Measurements from ENCODE around the gene LANCL3. TPM values are rescaled to one million over a fixed set of nuclear protein-coding genes. Genes with fewer than 3 reads are reported as not detected.

The LANCL3 gene
- total RNA-seq, 1 experiment from 2014 or later, result not detected

DNA sequence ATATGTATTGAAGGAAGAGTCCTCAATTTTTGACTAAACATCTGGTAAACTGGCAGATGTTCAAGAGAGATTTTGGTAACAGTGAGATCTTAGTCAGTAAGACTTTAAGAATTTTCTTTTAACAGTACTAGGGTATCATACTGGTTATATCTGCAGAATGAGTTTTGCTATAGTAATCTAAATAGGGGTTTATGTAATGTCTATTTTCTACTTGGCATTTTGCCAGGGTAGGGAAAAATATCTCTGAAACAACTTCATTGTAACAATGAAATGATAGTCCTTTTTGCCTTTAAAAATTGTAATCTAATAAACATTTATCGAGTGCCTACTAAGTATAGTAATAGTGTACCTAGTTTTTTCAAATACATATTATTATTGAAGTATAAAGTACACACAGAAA lies 146.2 kb downstream of the LANCL3 start:
- no peak for DNase-seq
- Histone ChIP-seq H3K4me1 (no peaks in the 10 kb centered on the region), H3K4me3 (ENCODE audit: low read depth, low read length) (no peak overlapping the region), H3K9me3 (no peaks in the 10 kb centered on the region), H3K27me3 (replicated peaks; ENCODE audit: control insufficient read depth, insufficient read depth, low read length) (no peaks in the 10 kb centered on the region), H3K36me3 (ENCODE audit: control insufficient read depth, insufficient read depth, low read length) (no peaks in the 10 kb centered on the region)
- Mint-ChIP-seq H3K27ac (ENCODE audit: unreplicated experiment) (no peak overlapping the region), H3K9me3 (ENCODE audit: unreplicated experiment) (no peaks in the 10 kb centered on the region), H3K4me1 (ENCODE audit: low read depth, unreplicated experiment) (no peaks in the 10 kb centered on the region), H3K36me3 (ENCODE audit: insufficient read depth, unreplicated experiment) (no peaks in the 10 kb centered on the region), H3K4me3 (ENCODE audit: unreplicated experiment) (no peak overlapping the region), H3K27me3 (ENCODE audit: insufficient read depth, unreplicated experiment) (peaks cover 5% of the 10 kb centered on the region)
- ChIA-PET CTCF (no interaction called here), POLR2A (no interaction called here)
- TF ChIP-seq, protein P1, sequence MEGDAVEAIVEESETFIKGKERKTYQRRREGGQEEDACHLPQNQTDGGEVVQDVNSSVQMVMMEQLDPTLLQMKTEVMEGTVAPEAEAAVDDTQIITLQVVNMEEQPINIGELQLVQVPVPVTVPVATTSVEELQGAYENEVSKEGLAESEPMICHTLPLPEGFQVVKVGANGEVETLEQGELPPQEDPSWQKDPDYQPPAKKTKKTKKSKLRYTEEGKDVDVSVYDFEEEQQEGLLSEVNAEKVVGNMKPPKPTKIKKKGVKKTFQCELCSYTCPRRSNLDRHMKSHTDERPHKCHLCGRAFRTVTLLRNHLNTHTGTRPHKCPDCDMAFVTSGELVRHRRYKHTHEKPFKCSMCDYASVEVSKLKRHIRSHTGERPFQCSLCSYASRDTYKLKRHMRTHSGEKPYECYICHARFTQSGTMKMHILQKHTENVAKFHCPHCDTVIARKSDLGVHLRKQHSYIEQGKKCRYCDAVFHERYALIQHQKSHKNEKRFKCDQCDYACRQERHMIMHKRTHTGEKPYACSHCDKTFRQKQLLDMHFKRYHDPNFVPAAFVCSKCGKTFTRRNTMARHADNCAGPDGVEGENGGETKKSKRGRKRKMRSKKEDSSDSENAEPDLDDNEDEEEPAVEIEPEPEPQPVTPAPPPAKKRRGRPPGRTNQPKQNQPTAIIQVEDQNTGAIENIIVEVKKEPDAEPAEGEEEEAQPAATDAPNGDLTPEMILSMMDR (IDR thresholded peaks at IDR 0.05; ENCODE audit: insufficient read depth in 1 of 2, low read depth in 1 of 2, low read length in 1 of 2, severe bottlenecking in 1 of 2, unreplicated experiment in 1 of 2), result no peak
- BruUV-seq (replicated peaks), result no TSS peak
- intact Hi-C loops (cut with micrococcal nuclease; ENCODE audit: unreplicated experiment), result no loop called here

DNA sequence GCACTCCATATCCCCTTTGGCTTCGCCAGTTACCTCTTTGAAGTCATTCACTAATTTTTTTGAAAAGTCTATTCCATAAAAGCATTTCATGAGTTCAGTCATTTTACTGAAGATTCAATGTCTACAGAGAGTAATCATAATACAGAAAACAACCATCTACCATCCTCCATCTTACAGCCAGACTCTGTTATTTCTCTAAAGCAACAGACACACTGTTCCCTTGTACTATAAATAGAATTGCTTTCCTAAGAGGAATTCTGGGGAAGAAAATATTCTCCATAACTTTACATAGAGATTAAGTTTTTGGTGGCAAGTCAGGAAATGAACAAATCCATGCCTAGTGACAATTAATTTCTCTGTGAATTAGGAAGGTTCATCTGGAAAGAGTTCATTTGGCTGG lies 151.1 kb downstream of the LANCL3 start:
- TF ChIP-seq, protein P1 (IDR thresholded peaks at IDR 0.05; ENCODE audit: insufficient read depth in 1 of 2, low read depth in 1 of 2, low read length in 1 of 2, severe bottlenecking in 1 of 2, unreplicated experiment in 1 of 2), result no peak
- Histone ChIP-seq H3K27me3 (replicated peaks; ENCODE audit: control insufficient read depth, insufficient read depth, low read length) (no peaks in the 10 kb centered on the region), H3K4me1 (no peaks in the 10 kb centered on the region), H3K36me3 (ENCODE audit: control insufficient read depth, insufficient read depth, low read length) (no peaks in the 10 kb centered on the region), H3K9me3 (no peaks in the 10 kb centered on the region), H3K4me3 (ENCODE audit: low read depth, low read length) (no peak overlapping the region)
- Mint-ChIP-seq H3K27me3 (ENCODE audit: insufficient read depth, unreplicated experiment) (peaks cover 3% of the 10 kb centered on the region), H3K36me3 (ENCODE audit: insufficient read depth, unreplicated experiment) (no peaks in the 10 kb centered on the region), H3K27ac (ENCODE audit: unreplicated experiment) (no peak overlapping the region), H3K9me3 (ENCODE audit: unreplicated experiment) (no peaks in the 10 kb centered on the region), H3K4me3 (ENCODE audit: unreplicated experiment) (no peak overlapping the region), H3K4me1 (ENCODE audit: low read depth, unreplicated experiment) (no peaks in the 10 kb centered on the region)
- ChIA-PET POLR2A (no interaction called here), CTCF (no interaction called here)
- no peak for DNase-seq
- BruUV-seq (replicated peaks), result no TSS peak
- intact Hi-C loops (cut with micrococcal nuclease; ENCODE audit: unreplicated experiment), result no loop called here

DNA sequence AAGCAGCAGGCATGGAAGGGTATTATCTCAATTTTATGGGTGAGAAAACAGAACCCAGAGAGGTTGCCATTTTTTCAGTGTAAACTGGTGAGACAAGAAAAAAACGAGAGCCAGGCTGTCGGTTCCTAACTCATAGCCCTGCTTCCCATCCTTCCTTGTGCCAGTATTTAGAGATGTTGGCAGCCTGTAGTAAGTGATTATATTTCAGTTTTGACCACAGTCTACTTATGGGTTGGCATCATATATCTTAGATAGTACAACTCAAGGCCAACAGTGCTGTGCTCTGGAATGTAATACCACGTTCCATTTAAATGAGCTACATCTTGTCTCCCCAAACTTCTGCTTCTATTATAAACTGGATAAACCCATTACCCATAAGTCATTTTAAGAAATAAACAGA lies 154.9 kb downstream of the LANCL3 start:
- POLR2A ChIA-PET, result no interaction called here

More for the DNA sequence above, 154.9 kb downstream of the LANCL3 start:
- no peak overlapping the region for H3K4me3 ChIP-seq (ENCODE audit: low read depth, low read length)
- no peak overlapping the region for H3K27ac Mint-ChIP-seq (ENCODE audit: unreplicated experiment)
- CTCF ChIA-PET, result no interaction called here
- TF ChIP-seq, protein P1 (IDR thresholded peaks at IDR 0.05; ENCODE audit: insufficient read depth in 1 of 2, low read depth in 1 of 2, low read length in 1 of 2, severe bottlenecking in 1 of 2, unreplicated experiment in 1 of 2), result no peak
- H3K36me3 Mint-ChIP-seq (ENCODE audit: insufficient read depth, unreplicated experiment), result no peaks in the 10 kb centered on the region
- H3K27me3 Mint-ChIP-seq (ENCODE audit: insufficient read depth, unreplicated experiment), result peaks cover 3% of the 10 kb centered on the region
- H3K9me3 ChIP-seq, result no peaks in the 10 kb centered on the region
- no peaks in the 10 kb centered on the region for H3K4me1 Mint-ChIP-seq (ENCODE audit: low read depth, unreplicated experiment)
- no peaks in the 10 kb centered on the region for H3K27me3 ChIP-seq (replicated peaks; ENCODE audit: control insufficient read depth, insufficient read depth, low read length)
- DNase-seq, result no peak
- no peaks in the 10 kb centered on the region for H3K36me3 ChIP-seq (ENCODE audit: control insufficient read depth, insufficient read depth, low read length)
- H3K4me1 ChIP-seq, result no peaks in the 10 kb centered on the region
- no TSS peak for BruUV-seq (replicated peaks)
- intact Hi-C loops (cut with micrococcal nuclease; ENCODE audit: unreplicated experiment), result no loop called here
- no peaks in the 10 kb centered on the region for H3K9me3 Mint-ChIP-seq (ENCODE audit: unreplicated experiment)
- no peak overlapping the region for H3K4me3 Mint-ChIP-seq (ENCODE audit: unreplicated experiment)

Other genes with a start within 250 kb of the LANCL3 start
- gene PRRG1, start 222.3 kb upstream of the LANCL3 start, total RNA-seq (2022), result 14.0 and 15.8 TPM in 2 replicates
- 1.7 and 2.6 TPM in 2 replicates for gene XK, start 114.1 kb downstream of the LANCL3 start, total RNA-seq (2022)
- gene CYBB, start 208.4 kb downstream of the LANCL3 start, total RNA-seq (2022), result 0.23 and 0.43 TPM in 2 replicates

All from Caco-2 (cell line).